ENCODE measurements around the gene PUDP. TPM values are rescaled to one million over a fixed set of nuclear protein-coding genes. Genes with fewer than 3 reads are reported as not detected.

PUDP gene
- total RNA-seq, 4 donors from 2014 or later: 5.3 to 16.1 (median 5.6) TPM

GRCh38 chrX:7143941-7144525 lies 3.9 kb downstream of the PUDP start:
- 81% methylated on average over 8 of the region's 8 CpGs for WGBS
- TF ChIP-seq CTCF (IDR thresholded peaks at IDR 0.05): no peak
- TF ChIP-seq POLR2AphosphoS5 (IDR thresholded peaks at IDR 0.05): no peak
- TF ChIP-seq EP300 (IDR thresholded peaks at IDR 0.05): no peak
- no peak for TF ChIP-seq POLR2A (IDR thresholded peaks at IDR 0.05)
- no peak overlapping the region for H3K4me3 ChIP-seq
- H3K4me1 ChIP-seq: peaks cover 4% of the 10 kb centered on the region
- H3K36me3 ChIP-seq: no peaks in the 10 kb centered on the region
- no peaks in the 10 kb centered on the region for H3K9me3 ChIP-seq
- no peak overlapping the region for H3K27ac ChIP-seq
- no peak for DNase-seq (ENCODE audit: low spot score in 2 of 2)
- H3K27me3 ChIP-seq: no peaks in the 10 kb centered on the region

- H3K27ac ChIP-seq: no peak overlapping the region
- no peaks in the 10 kb centered on the region for H3K27me3 ChIP-seq
- H3K4me3 ChIP-seq: no peak overlapping the region
- peaks cover 4% of the 10 kb centered on the region for H3K4me1 ChIP-seq
- DNase-seq (ENCODE audit: low spot score in 2 of 2): no peak
- no peak for TF ChIP-seq CTCF (IDR thresholded peaks at IDR 0.05)
- TF ChIP-seq EP300 (IDR thresholded peaks at IDR 0.05): no peak
- TF ChIP-seq POLR2AphosphoS5 (IDR thresholded peaks at IDR 0.05): no peak
- TF ChIP-seq POLR2A (IDR thresholded peaks at IDR 0.05): no peak
- WGBS: 95% methylated on average over 1 of the region's 1 CpG
- H3K9me3 ChIP-seq: no peaks in the 10 kb centered on the region
- no peaks in the 10 kb centered on the region for H3K36me3 ChIP-seq
Observed at GRCh38 chrX:7143076-7143475, 4.9 kb downstream of the PUDP start.

- Histone ChIP-seq H3K4me3 (no peak overlapping the region), H3K9me3 (no peaks in the 10 kb centered on the region), H3K4me1 (no peaks in the 10 kb centered on the region), H3K27me3 (no peaks in the 10 kb centered on the region), H3K36me3 (no peaks in the 10 kb centered on the region), H3K27ac (no peak overlapping the region)
- 83% methylated on average over 9 of the region's 9 CpGs for WGBS
- DNase-seq (ENCODE audit: low spot score in 2 of 2): no peak
- TF ChIP-seq POLR2AphosphoS5 (IDR thresholded peaks at IDR 0.05): no peak
- TF ChIP-seq EP300 (IDR thresholded peaks at IDR 0.05): no peak
- no peak for TF ChIP-seq CTCF (IDR thresholded peaks at IDR 0.05)
- TF ChIP-seq POLR2A (IDR thresholded peaks at IDR 0.05): no peak
Observed at GRCh38 chrX:7139202-7140081, 8.5 kb downstream of the PUDP start.

- WGBS: 89% methylated on average over 2 of the region's 2 CpGs
- no peaks in the 10 kb centered on the region for H3K4me1 ChIP-seq
- H3K36me3 ChIP-seq: no peaks in the 10 kb centered on the region
- no peaks in the 10 kb centered on the region for H3K9me3 ChIP-seq
- DNase-seq (ENCODE audit: low spot score in 2 of 2): no peak
- H3K27me3 ChIP-seq: no peaks in the 10 kb centered on the region
- H3K27ac ChIP-seq: no peak overlapping the region
- TF ChIP-seq POLR2A (IDR thresholded peaks at IDR 0.05) (no peak), EP300 (IDR thresholded peaks at IDR 0.05) (no peak), POLR2AphosphoS5 (IDR thresholded peaks at IDR 0.05) (no peak), CTCF (IDR thresholded peaks at IDR 0.05) (no peak)
- no peak overlapping the region for H3K4me3 ChIP-seq
Observed at GRCh38 chrX:7134981-7135380, 13.0 kb downstream of the PUDP start.

GRCh38 chrX:7133050-7133440 lies 14.9 kb downstream of the PUDP start:
- no peak for TF ChIP-seq POLR2A (IDR thresholded peaks at IDR 0.05)
- TF ChIP-seq CTCF (IDR thresholded peaks at IDR 0.05): no peak
- TF ChIP-seq POLR2AphosphoS5 (IDR thresholded peaks at IDR 0.05): no peak
- no peak for TF ChIP-seq EP300 (IDR thresholded peaks at IDR 0.05)
- no peaks in the 10 kb centered on the region for H3K27me3 ChIP-seq
- DNase-seq (ENCODE audit: low spot score in 2 of 2): no peak
- H3K4me1 ChIP-seq: no peaks in the 10 kb centered on the region
- H3K36me3 ChIP-seq: no peaks in the 10 kb centered on the region
- H3K4me3 ChIP-seq: no peak overlapping the region
- H3K9me3 ChIP-seq: no peaks in the 10 kb centered on the region
- no peak overlapping the region for H3K27ac ChIP-seq
- 43% methylated on average over 8 of the region's 8 CpGs for WGBS
